ENCODE results near the gene MYO7A. TPM values are rescaled to one million over a fixed set of nuclear protein-coding genes. Genes with fewer than 3 reads are reported as not detected.
A peak's percentile ranks its signal among the peaks of the same experiment; 100 is the strongest.

MYO7A gene
- total and polyA plus RNA-seq, 2 experiments from 2014 or later = 9.8 to 10.1 TPM

GRCh38 chr11:77086521-77087472 is 41.2 kb upstream of the MYO7A start:
- no peak overlapping the region for H3K4me3 ChIP-seq
- 64% methylated on average over 21 of the region's 23 CpGs for WGBS (ENCODE audit: low lambda C conversion rate, missing lambda C conversion rate)
- no peaks in the 10 kb centered on the region for H3K9me3 ChIP-seq (ENCODE audit: low read depth)
- H4K20me1 ChIP-seq (ENCODE audit: insufficient read depth, poor library complexity, severe bottlenecking) = no peaks in the 10 kb centered on the region
- TF ChIP-seq EZH2 (IDR thresholded peaks at IDR 0.05; ENCODE audit: borderline replicate concordance) (no peak), EZH2phosphoT487 (IDR thresholded peaks at IDR 0.05; ENCODE audit: low read depth, severe bottlenecking, unreplicated experiment) (no peak), CTCF (IDR thresholded peaks at IDR 0.05; ENCODE audit: poor library complexity) (no peak)
- H2AFZ ChIP-seq = no peak overlapping the region
- peak overlapping the region; percentile 22 for H3K4me2 ChIP-seq
- H3K9me2 ChIP-seq (replicated peaks; ENCODE audit: insufficient read depth) = no peaks in the 10 kb centered on the region
- DNase-seq (ENCODE audit: low spot score) = peak; percentile 75
- peaks cover 19% of the 10 kb centered on the region for H3K79me2 ChIP-seq
- no peaks in the 10 kb centered on the region for H3K36me3 ChIP-seq (replicated peaks; ENCODE audit: insufficient read depth, low read depth)
- H3K27ac ChIP-seq = peak overlapping the region; percentile 89
- no peaks in the 10 kb centered on the region for H3K27me3 ChIP-seq
- H3K4me1 ChIP-seq (ENCODE audit: insufficient read depth) = peaks cover 31% of the 10 kb centered on the region

DNA sequence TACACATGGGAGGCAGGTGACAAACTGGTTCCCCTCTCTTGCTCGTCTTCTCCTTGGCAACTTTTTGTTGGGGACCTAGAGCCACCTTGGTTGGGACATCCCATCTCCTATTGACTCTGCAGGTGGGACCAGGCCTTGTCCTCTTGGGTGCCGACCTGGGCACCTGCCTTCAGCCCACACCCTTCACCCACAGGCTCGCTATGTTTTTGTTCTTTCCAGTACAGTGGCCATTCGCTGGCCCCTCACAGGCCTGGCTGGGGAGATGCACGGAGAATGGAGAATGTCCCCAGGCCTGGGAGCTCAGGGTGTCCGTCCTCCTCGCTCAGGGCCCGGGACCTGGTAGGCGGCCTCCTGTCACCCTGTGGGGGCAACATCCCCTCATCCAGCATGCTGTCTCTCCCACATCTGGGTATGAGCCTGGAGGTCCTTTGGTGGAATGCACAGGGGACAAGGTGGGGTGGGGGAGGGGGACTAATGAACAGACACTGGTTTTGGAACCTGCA is 40.3 kb upstream of the MYO7A start:
- H3K4me2 ChIP-seq = peak overlapping the region; percentile 18
- TF ChIP-seq EZH2phosphoT487 (IDR thresholded peaks at IDR 0.05; ENCODE audit: low read depth, severe bottlenecking, unreplicated experiment) = no peak
- TF ChIP-seq CTCF (IDR thresholded peaks at IDR 0.05; ENCODE audit: poor library complexity) = no peak
- TF ChIP-seq EZH2 (IDR thresholded peaks at IDR 0.05; ENCODE audit: borderline replicate concordance) = no peak
- no peak overlapping the region for H2AFZ ChIP-seq
- H3K36me3 ChIP-seq (replicated peaks; ENCODE audit: insufficient read depth, low read depth) = no peaks in the 10 kb centered on the region
- peaks cover 24% of the 10 kb centered on the region for H3K4me1 ChIP-seq (ENCODE audit: insufficient read depth)
- DNase-seq (ENCODE audit: low spot score) = no peak
- peak overlapping the region; percentile 73 for H3K27ac ChIP-seq
- H3K27me3 ChIP-seq = no peaks in the 10 kb centered on the region
- H3K4me3 ChIP-seq = no peak overlapping the region
- WGBS (ENCODE audit: low lambda C conversion rate, missing lambda C conversion rate) = 96% methylated on average over 9 of the region's 9 CpGs
- peaks cover 10% of the 10 kb centered on the region for H3K79me2 ChIP-seq
- H3K9me2 ChIP-seq (replicated peaks; ENCODE audit: insufficient read depth) = no peaks in the 10 kb centered on the region
- H4K20me1 ChIP-seq (ENCODE audit: insufficient read depth, poor library complexity, severe bottlenecking) = no peaks in the 10 kb centered on the region
- H3K9me3 ChIP-seq (ENCODE audit: low read depth) = no peaks in the 10 kb centered on the region

DNA sequence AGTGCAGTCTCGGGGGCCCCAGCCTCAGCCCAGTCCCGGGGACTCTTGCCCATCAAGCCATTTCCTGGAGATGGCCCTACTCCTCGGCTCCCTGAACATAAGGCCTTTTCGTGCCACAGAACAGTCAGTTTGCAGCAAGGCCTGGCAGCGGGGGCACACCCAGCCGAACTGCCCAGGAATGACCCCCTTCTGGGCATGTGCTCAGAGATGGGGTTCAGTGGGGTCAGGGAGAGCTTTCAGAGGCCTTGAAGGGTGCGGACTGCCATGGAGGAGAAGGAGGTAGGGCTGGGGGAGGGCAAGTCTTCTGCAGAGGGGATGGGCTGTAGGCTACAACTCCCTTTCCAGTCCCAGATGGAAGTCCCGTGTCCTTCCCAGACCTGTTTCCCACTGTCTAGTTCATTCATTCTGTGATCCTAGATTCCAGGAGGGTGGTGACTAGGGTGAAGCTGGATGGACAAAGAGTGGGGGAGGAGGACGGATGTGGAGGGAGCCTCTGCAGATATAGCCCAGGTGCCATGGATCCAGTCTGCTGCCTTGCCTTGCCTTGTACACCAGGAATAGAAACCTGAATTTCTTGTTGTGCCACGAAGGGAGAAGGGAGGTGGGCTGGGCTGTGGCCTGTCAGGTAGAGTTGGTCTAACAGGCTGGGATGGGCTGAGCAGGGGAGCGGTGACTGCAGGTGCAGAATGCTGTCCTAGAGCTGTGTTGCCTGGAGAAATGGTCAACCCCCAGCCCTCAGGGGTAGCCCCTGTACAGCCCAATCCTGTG is 39.6 kb upstream of the MYO7A start:
- no peak overlapping the region for H3K4me2 ChIP-seq
- H3K9me2 ChIP-seq (replicated peaks; ENCODE audit: insufficient read depth) = no peaks in the 10 kb centered on the region
- H3K27ac ChIP-seq = peak overlapping the region; percentile 31
- H2AFZ ChIP-seq = no peak overlapping the region
- no peaks in the 10 kb centered on the region for H3K9me3 ChIP-seq (ENCODE audit: low read depth)
- peaks cover 4% of the 10 kb centered on the region for H3K79me2 ChIP-seq
- no peak for TF ChIP-seq EZH2 (IDR thresholded peaks at IDR 0.05; ENCODE audit: borderline replicate concordance)
- no peak for TF ChIP-seq EZH2phosphoT487 (IDR thresholded peaks at IDR 0.05; ENCODE audit: low read depth, severe bottlenecking, unreplicated experiment)
- TF ChIP-seq CTCF (IDR thresholded peaks at IDR 0.05; ENCODE audit: poor library complexity) = no peak
- no peak overlapping the region for H3K4me3 ChIP-seq
- peak; percentile 55 for DNase-seq (ENCODE audit: low spot score)
- no peaks in the 10 kb centered on the region for H4K20me1 ChIP-seq (ENCODE audit: insufficient read depth, poor library complexity, severe bottlenecking)
- H3K4me1 ChIP-seq (ENCODE audit: insufficient read depth) = peaks cover 22% of the 10 kb centered on the region
- no peaks in the 10 kb centered on the region for H3K27me3 ChIP-seq
- WGBS (ENCODE audit: low lambda C conversion rate, missing lambda C conversion rate) = 73% methylated on average over 11 of the region's 11 CpGs
- no peaks in the 10 kb centered on the region for H3K36me3 ChIP-seq (replicated peaks; ENCODE audit: insufficient read depth, low read depth)

Data from hepatocyte (in vitro differentiated cells).